D721Med (cell line): ENCODE data around the gene PLEK2.

ENCODE experiments used
- DNase-seq: peaks from one replicate; pipeline ENCODE4 v3.0.0; 2011; ENCODE audit warnings: low spot score; ENCODE audit not compliant: insufficient read length
- FAIRE-seq: peaks from 2 replicates; lab custom pipeline; 2011; peaks lifted over from hg19 to GRCh38; lab: Jason Lieb, UNC
- TF ChIP-seq, protein P1 (sequence below): IDR thresholded peaks from 2 replicates; pipeline ENCODE4 v1.5.1; 2012; ENCODE audit warnings: mild to moderate bottlenecking, control low read depth; ENCODE audit not compliant: insufficient read depth; ENCODE audit errors: missing control alignments

Gene PLEK2

GRCh38 chr14:67372833-67373232 lies 39.1 kb downstream of the PLEK2 start:
- no peak for DNase-seq
- TF ChIP-seq, protein P1, sequence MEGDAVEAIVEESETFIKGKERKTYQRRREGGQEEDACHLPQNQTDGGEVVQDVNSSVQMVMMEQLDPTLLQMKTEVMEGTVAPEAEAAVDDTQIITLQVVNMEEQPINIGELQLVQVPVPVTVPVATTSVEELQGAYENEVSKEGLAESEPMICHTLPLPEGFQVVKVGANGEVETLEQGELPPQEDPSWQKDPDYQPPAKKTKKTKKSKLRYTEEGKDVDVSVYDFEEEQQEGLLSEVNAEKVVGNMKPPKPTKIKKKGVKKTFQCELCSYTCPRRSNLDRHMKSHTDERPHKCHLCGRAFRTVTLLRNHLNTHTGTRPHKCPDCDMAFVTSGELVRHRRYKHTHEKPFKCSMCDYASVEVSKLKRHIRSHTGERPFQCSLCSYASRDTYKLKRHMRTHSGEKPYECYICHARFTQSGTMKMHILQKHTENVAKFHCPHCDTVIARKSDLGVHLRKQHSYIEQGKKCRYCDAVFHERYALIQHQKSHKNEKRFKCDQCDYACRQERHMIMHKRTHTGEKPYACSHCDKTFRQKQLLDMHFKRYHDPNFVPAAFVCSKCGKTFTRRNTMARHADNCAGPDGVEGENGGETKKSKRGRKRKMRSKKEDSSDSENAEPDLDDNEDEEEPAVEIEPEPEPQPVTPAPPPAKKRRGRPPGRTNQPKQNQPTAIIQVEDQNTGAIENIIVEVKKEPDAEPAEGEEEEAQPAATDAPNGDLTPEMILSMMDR = no peak
- FAIRE-seq = no peak

GRCh38 chr14:67371247-67372148 lies 40.5 kb downstream of the PLEK2 start:
- TF ChIP-seq, protein P1 = no peak
- FAIRE-seq = no peak
- no peak for DNase-seq

- TF ChIP-seq, protein P1 = no peak
- FAIRE-seq = no peak
- no peak for DNase-seq
Observed at GRCh38 chr14:67370830-67371229, 41.1 kb downstream of the PLEK2 start.

DNA sequence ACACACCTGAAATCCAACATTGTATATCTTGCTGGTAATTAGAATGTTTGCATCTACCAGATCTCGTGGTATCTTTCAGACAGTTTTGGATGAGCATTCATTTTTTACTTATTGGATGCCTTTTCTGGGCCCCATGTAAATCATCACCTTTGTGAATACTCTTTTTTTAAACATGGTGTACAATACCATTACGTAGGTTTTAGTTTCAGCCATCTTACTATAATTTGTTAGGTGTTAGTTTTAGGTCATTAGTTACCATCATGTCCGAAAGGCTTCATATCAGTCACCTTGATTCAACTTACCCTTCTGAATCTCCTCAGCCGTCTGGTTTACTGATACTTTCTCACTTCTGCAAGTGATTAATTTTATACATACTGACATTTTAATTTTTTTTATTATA lies 46.5 kb downstream of the PLEK2 start:
- TF ChIP-seq, protein P1 = no peak
- FAIRE-seq = no peak

DNA sequence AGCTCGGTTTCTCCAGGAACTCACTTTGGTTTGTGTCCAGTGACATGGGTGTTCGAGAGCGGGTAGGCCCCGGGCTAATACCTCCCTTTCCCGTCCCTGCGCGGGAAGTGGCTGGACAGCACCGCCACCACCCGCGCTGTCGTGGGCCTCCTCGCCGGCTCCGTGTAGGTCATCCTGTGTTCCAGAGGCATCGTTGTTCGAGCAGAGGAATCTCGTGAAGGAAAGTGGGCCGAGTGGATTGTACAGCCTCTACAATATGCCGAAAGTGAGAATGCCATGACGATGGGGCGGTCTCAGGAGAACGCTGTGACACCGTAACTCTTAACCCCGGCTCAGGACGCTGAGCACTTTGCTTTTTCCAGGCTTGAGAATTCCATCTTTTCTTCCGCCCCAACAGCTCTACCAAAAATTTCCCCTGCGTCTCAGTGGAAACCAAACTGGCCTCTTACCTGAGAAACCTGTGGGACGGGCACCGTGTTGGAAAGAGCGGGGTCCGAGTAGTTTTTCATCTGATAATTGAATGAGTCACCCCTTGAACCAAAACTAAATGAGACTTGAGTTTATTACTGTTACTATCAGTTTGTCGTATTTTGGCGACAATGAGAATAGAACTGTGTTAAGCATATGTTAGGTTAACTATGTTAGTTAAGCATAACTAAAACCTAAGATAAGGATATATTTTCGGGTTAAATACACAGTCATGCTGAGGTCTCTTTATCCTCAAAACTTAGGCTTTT lies 51.3 kb downstream of the PLEK2 start:
- DNase-seq (no peak), FAIRE-seq (no peak)
- TF ChIP-seq, protein P1 = no peak

More for the DNA sequence above, 46.5 kb downstream of the PLEK2 start:
- no peak for DNase-seq

GRCh38 chr14:67359775-67360469 lies 52.0 kb downstream of the PLEK2 start, which contains the start of the genes ATP6V1D and EIF2S1:
Gene ATP6V1D, minus strand, starts transcription at chr14:67359804. Its CDS starts 106 bp downstream, at chr14:67359698.
Gene EIF2S1, plus strand, starts transcription at chr14:67360328. Its CDS starts 4,440 bp downstream, at chr14:67364768.
- TF ChIP-seq, protein P1 = peak; percentile 93
- DNase-seq = peak; percentile 90
- FAIRE-seq = peak; percentile 60
